ENCODE data around the gene BMPER.
"Not testable (repeated sequence)": the region's sequence is repeated elsewhere in the genome, so short reads cannot be mapped to it uniquely, and the experiment has no call there.

BMPER gene

DNA sequence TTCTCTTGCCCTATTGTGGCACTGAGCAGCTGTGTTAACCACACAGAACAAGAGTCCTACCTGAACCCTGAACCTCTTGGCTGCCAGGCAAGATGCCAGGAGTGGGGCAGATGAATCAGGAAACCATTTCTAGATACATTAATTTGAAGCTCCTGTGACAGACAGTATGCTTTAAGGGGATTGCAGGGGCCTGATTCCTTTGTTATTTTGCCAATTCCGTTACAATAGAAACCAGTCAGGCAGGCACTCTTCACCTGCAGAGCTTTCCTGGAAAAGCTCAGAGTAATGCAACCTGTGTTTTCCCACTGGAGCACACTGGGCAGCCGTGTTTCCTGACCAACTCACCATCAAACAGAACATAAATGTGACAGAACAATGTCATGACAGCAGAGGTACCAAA is 233.1 kb downstream of the BMPER start:
- no peak for DNase-seq (ENCODE audit: low spot score)

DNA sequence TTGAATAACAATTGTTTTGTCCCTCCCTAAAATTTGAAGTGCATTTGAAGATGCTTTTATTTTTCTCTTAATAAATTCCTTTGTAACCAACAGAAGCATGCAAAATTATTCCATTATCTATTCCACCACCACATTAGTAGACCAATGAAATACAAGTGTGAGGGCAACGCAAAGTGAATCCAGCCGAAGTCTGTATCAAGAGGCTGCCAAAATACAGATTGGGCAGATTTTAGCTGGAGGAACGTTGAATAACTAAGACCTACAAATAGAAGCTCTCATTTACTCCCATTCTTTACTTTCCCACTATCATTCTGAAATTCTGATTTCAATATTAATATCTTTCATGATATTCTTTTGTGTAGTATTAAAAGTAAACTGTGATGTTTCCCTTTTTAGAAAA is 233.7 kb downstream of the BMPER start:
- no peak for DNase-seq (ENCODE audit: low spot score)

DNA sequence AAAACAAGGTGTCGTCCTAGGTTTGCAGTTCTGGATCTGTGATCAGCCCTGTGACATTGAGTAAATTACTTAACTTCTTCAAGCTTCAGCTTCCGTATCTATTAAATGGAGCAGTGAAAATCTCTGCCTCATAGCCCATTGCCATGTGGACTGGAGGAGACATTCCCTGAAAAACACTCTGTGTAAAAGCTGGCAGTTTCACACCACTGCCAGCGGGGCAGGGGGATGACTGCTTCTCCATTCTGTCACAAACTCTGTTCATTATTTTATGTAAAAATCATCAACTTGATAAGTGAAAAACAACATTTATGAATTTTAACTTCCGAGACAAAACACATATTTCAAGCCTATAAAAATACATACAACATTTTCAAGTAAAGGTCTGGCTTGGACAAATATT is 234.7 kb downstream of the BMPER start:
- DNase-seq (ENCODE audit: low spot score): no peak

DNA sequence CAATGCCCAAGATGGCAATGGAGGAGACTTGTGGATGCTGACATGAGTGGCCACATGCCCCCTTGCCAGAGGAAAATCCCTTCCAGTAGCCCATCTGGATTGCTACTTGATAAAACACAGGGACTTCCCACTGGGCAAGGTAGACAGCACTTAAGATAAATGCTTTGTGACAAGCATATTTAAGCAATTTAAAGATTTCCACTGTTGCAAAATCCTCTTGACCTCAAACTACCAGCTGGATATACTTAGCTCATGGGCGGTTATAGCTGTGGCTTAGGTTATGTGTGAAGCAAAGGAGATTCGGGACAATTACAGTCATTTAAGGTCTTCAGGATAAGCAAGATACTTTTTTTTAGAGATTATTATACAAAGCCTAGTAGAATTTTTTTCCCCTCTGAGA is 238.1 kb downstream of the BMPER start:
- no peak for DNase-seq (ENCODE audit: low spot score)

DNA sequence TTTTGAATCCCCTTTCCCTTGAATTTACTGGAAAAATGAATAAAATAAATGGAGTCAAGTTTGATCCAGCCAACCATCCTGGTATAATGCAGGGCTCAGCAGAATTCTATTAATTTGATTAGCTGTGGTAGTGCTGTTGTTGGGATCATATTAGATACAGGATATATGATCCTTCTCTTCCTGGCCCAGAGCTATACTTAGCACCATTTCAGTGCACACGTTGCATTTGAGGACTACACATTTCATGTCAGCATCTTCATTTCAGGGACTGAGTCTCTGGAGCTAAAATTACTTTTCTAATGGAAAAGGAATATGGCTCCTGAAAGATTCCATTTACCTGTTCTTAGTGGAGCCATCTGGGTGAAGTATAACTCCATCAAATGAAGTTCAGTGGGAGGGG is 240.3 kb downstream of the BMPER start:
- DNase-seq (ENCODE audit: low spot score): no peak

DNA sequence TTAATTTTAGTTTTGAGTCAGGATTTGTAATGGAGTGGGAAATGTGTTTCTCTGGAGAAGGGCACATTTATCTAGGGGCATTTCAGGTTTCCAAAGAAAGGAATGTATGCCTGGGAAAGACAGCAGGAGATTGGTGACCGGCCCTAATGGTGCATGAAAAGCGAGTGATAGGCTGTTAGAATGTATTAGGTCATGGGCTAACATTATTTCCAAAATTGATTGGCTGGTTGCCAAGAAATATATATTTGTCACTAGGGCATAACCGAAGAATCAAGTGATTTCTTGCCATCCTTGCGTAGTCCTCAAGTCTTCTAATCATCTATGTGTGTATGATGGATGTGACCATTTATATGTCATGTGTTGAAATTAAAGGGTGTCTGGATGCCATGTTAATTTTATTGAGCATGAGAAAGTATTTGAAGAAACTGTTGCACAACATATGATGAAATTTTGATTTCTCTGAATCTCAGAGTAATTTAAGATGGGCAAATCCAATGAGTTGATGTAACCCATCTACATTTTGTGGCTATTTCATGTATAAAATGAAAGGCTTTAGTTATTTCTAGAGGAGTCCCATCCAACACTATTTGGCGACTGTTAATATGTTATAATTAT is 248.4 kb downstream of the BMPER start:
- DNase-seq (ENCODE audit: low spot score): no peak

DNA sequence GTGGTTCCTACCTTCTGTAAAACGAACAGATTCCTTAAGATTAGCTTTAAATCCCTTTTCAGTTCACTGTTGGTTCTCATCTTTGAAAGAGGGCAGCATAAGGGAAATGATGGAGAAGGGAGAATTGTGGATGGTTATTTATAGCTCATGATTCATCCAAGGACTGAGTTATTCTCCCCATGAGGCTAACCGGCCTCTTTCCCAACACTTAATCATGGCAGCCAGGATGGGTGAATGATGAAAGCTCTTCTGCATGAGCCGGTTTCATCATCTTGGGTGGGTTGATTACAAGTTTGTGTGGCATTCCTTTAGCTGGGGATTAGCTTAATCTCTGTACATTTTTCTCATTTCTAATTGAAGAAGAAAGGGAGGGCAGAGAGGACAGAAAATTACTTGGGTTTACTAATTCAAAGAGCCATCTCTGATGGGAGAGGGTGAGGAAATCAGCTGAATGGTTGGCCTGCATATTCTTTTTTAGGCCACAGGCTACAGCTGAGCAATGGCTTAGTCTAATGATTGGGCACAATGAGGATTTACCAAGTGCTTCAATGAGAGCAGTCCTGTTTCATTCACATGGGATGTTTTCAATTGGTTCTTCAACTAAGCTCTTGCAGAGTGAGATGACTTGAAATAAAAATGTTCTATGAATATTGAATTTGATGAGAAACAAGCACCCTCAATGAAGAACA is 250.0 kb downstream of the BMPER start:
- DNase-seq (ENCODE audit: low spot score): peak; percentile 72

DNA sequence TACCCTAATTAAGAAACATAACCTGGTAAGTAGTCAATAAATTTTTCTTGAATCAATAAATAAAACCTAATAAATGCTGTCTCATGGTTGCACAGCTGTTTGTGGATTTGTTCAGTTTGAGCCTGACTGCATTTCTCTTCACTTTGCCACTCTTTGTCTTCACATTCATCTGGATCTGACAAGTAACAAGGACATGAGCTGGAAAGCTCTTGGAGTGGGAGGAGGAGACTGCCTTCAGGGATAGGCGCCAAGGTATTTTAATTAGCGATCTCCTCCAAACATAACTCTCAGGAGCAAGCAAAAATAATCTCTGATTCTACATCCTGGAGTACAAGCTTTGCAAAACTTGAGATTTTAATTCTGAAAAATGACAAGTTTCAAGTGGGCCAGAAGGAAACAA is 251.0 kb downstream of the BMPER start:
- no peak for DNase-seq (ENCODE audit: low spot score)

DNA sequence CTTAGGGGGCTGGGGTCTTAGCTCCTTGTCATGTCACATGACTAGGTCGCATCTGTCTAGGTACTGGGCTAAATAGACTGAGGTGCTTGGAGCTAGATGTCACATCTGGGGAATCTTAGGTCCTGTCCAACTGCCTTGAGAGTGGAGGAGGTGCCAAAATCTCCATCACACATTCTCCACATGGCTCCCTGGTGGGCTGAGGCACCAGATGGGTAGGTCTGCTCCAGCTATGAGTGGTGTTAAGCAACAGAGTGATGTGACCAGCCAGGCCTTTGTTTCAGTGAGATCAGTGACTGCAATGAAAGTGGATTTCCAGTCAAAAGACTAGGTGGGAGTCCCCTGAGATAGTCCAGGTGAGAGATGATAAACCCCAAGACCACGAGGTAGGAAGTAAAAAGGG is 251.8 kb downstream of the BMPER start:
- no peak for DNase-seq (ENCODE audit: low spot score)

DNA sequence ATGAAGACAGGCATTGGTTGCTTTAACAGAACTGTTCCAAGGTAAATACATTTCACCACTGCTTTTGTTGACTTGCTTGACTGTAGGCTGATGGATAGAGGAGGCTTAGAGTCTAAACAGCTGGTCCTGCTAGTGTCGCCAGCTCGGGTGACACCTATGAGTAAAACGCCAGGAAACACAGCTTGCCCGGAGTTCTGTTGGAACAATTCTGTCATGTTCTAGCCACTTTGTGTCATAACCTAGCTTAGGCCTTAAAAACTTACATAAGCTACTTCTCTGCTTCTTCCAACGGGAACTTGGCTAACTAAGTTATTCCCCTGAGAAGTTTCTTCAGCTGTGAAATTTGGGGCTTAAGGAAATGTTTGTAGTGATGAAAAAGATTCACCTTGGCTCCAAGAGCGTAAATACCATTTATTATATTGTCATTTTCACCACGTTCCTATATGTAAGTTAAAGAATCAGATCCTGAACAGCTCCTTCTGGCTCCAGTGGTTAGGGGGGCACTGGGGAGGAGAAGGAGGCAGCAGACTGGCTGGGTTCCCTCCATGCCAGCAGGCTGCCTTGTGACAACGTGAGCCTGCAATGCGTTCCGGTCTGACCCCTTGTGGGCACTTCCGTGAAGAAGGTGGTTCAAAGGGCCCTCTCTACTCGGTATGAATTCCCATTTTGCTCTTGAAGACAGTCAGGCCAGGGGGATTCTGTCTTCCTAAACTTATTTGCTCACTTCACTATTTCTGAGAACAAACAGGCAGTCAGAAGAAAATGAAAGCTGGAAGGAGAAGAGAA is 253.2 kb downstream of the BMPER start:
- no peak for DNase-seq (ENCODE audit: low spot score)

DNA sequence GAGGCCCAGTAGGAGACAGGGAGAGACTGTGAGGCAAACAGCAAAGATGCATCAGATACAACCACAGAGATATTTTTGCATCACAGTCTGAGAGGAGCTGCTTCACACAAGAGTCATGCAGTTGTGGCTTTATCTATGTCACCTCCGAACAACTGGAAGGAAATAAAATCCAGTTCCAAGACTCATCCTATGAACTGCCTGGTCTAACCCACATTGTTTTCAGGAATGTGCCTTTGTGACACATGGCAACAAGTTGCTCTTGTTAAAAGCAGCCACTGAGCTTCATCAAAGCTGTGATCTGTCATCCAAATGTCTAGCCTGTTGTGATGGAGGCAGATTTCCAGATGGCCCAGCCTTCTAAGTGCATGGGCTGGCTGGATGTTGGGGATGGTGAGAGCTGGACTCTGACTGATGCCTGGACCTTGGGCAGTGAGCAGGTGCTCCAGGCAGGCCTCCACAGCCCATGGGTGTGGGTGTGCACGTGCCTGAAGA is 255.0 kb downstream of the BMPER start:
- DNase-seq (ENCODE audit: low spot score): peak; percentile 29

DNA sequence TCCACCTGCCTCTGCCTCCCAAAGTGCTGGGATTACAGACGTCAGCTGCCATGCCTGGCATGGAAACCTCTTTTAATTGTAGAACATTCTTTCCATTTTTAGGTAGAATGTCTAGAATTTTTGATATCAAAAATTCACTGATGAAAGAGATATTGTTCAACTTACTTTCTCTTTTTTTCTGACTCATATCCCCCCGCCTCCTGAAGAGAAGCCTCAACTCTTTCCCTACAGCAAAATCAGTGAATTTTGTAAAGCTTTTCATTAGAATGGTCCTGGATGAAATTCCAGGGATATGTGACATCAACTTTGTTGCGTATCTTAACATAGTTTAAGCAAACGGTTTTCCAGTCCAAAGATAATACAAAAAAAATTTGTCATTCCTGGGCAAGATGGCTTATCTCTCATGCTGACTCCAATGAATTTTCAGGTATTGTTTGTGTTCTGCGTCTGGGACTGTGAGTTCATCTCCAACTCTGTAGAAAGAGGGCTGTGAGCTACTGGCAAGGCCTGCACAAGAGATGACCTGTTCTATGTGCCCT is 256.8 kb downstream of the BMPER start:
- DNase-seq (ENCODE audit: low spot score): no peak

DNA sequence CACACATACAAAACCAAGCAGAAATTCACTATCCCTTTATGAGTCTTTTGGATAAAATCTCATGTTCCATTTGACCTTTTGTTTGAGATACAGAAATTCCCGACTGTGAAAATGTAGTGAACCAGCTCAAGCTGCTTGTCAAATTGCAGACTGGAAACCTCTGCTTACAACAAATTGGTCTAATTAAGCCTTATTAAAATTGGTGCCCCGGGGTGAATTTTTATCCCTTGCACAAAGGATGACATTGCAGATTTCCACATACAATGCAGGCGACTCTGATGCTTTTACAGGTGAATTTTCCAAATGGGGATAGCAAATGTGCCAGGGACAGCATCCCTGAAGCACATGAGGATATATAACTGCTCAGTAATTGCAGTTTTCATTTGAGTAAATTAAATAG is 257.3 kb downstream of the BMPER start:
- DNase-seq (ENCODE audit: low spot score): no peak

DNA sequence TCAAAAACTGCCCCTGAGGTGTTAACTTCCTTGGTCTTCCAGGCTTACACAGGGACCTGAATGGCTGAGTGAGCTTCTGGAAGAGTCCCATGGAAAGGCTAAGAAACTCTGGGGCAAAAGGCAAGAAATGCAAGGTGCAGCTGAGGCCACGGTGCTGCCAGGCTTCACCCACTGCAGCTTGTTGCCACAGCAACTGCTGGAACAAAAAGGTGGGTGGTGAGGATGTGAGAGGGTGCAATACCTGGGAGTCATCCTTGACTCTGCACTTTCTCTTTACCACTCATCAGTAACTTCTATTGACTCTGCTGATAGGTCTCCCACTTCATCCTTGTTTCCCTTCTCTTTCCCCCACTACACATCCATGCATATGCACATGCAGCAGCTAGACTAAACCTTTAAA is 258.6 kb downstream of the BMPER start:
- DNase-seq (ENCODE audit: low spot score): no peak

DNA sequence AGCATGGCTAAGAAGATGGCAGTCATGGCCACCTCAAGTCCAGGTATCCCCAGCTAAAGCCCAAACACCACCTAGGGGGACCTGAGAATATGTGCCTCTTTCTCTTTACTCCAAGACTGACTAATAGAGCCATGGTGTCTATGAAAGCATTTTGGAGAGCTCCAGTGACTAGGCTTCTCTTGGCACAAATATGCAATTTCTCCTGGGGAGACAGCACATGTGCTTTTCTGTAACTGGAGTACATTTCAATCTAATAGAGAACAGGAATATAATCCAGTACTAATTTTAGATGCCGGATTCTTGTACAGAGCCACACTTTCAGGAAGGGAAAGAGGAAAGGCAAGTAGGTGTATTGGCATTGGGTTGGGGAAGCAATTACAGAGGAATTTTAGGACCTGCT is 260.1 kb downstream of the BMPER start:
- no peak for DNase-seq (ENCODE audit: low spot score)

DNA sequence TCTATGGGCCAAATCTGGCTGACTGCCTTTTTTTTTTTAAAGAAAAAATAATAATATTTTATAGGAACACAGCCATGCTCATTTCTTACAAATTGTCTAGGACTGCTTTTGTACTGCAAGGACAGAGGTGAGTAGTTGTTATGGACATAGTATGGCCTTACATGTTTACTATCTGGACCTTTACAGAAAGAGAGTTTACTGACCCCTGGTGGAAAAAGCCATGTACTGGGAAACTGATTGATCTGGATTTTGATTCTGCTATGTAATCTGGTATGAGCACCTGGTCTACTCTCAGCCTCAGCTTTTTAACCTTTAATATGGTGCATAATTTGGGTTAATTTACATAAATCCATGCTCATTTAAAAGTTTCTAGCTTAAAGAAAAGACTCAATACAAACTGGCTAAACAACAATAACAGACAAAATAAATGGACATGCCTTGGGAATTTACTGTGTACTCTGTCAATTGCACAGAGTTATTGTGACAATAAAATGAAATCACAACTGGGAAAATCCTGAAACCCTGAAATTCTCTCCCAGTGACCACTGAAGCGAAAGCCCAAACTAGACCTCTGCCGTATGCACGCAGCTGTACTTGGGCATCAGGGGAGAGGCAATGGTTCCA is 260.7 kb downstream of the BMPER start:
- peak; percentile 31 for DNase-seq (ENCODE audit: low spot score)

DNA sequence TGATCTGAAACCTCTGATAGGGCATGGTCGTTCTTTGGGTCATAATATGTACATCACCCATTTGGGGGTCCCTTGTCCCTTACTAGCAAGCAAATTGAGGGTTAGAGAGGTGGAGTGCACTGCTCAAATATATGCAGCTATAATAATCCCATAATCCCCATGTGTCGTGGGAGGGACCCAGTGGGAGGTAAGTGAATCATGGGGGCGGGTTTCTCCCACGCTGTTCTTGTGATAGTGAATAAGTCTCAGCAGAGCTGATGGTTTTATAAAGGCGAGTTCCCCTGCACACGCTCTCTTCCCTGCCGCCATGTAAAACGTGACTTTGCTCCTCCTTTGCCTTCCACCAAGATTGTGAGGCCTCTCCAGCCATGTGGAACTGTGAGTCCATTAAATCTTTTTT is 262.7 kb downstream of the BMPER start:
- no peak for DNase-seq (ENCODE audit: low spot score)

DNA sequence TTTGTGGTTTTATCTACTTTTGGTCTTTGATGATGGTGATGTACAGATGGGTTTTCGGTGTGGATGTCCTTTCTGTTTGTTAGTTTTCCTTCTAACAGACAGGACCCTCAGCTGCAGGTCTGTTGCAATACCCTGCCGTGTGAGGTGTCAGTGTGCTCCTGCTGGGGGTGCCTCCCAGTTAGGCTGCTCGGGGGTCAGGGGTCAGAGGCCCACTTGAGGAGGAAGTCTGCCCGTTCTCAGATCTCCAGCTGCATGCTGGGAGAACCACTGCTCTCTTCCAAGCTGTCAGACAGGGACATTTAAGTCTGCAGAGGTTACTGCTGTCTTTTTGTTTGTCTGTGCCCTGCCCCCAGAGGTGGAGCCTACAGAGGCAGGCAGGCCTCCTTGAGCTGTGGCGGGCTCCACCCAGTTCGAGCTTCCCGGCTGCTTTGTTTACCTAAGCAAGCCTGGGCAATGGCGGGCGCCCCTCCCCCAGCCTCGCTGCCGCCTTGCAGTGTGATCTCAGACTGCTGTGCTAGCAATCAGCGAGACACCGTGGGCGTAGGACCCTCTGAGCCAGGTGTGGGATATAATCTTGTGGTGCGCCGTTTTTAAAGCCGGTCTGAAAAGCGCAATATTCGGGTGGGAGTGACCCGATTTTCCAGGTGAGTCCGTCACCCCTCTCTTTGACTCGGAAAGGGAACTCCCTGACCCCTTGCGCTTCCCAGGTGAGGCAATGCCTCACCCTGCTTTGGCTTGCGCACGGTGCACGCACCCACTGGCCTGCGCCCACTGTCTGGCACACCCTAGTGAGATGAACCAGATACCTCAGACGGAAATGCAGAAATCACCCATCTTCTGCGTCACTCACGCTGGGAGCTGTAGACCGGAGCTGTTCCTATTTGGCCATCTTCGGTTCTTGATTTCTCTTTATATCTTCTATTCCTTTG is 269.6 kb downstream of the BMPER start:
- not testable (repeated sequence) for DNase-seq (ENCODE audit: low spot score)

DNA sequence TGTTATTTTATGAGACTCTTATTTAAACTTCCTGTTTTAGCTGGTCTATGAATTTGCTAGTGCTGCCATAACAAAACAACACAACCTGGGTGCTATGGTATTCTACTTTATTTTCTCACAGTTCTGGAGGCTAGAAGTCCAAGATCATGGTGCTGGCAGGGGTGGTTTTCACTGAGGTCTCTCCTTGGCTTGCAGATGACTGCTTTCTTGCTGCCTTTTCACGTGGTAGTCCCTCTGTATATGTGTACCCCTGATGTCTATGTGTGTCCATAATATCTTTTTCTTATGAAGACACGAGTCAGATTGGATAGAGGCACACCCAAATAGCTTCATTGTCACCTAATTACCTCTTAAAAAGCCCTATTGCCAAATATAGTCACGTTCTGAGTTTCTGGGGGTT is 270.5 kb downstream of the BMPER start:
- no peak for DNase-seq (ENCODE audit: low spot score)

DNA sequence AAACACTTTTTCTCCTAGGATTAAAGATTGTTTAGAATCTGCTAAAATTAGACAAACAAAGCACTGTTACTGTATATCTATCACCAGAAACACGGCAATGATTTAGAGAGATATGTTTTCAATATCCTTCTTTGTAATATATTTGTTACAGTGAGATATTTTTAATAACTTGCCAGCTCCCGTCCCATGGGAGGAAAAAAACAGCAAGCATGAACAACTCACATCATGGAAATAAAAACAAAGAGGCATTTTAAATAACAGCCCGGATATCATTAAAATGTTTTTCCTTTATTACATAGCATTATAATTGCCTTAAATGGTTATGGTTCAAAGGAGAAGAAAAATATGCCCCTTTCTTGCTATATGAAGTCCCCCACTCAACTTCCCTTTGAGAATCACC is 272.1 kb downstream of the BMPER start:
- no peak for DNase-seq (ENCODE audit: low spot score)

DNA sequence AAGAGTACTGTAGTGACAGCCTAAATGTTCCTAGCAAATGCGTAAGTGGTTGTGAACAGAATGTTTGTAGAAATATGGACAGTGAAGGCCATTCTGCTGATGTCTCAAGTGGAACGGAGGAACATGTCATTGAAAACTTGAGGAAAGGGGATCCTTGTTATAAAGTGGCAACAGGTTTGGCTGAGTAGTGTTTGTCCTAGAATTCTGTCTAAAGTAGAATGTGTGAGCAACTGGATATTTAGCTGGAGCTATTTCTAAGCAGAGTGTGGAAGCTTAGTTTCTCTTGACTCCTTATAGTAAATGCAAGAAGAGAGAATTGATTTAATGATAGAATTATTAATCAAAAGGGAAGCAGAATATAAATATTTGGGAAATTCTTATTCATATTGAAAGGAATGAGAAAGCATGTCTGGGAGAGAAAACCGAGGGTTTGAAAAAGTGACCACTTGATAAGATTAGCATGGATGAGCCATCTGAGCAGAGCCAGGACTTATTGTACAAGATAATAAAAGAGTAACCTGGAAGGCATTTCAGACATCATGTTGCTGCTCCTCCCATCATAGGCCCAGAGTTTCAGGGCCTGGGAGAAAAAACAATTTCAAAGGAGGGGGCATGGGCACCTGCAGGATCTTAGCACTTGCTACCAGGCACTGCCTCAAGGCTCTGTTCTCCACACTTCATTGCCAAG is 276.1 kb downstream of the BMPER start:
- DNase-seq (ENCODE audit: low spot score): no peak

Measured in kidney tubule cell (primary cell).